Measurements from ENCODE around the gene RTTN.
A peak's percentile ranks its signal among the peaks of the same experiment; 100 is the strongest.
"Not testable (repeated sequence)": the region's sequence is repeated elsewhere in the genome, so short reads cannot be mapped to it uniquely, and the experiment has no call there.

The RTTN gene

GRCh38 chr18:70148039-70148938 is 57.2 kb downstream of the RTTN start:
- no peak for DNase-seq

GRCh38 chr18:70146174-70146573 is 59.3 kb downstream of the RTTN start:
- DNase-seq, result no peak

GRCh38 chr18:70142001-70142400 is 63.5 kb downstream of the RTTN start:
- no peak for DNase-seq

- DNase-seq, result no peak
Measured at GRCh38 chr18:70139138-70139537, 66.3 kb downstream of the RTTN start.

GRCh38 chr18:70135604-70136003 is 69.9 kb downstream of the RTTN start:
- no peak for DNase-seq

GRCh38 chr18:70132999-70133398 is 72.5 kb downstream of the RTTN start:
- DNase-seq, result no peak

- no peak for DNase-seq
Measured at GRCh38 chr18:70128271-70128670, 77.2 kb downstream of the RTTN start.

- DNase-seq, result no peak
Measured at GRCh38 chr18:70127359-70127758, 78.1 kb downstream of the RTTN start.

- no peak for DNase-seq
Measured at GRCh38 chr18:70126832-70127231, 78.7 kb downstream of the RTTN start.

GRCh38 chr18:70124139-70124538 is 81.3 kb downstream of the RTTN start:
- DNase-seq, result no peak

- DNase-seq, result no peak
Measured at GRCh38 chr18:70121842-70122241, 83.6 kb downstream of the RTTN start.

GRCh38 chr18:70116949-70117348 is 88.5 kb downstream of the RTTN start:
- DNase-seq, result no peak

GRCh38 chr18:70113511-70113910 is 92.0 kb downstream of the RTTN start:
- no peak for DNase-seq

- DNase-seq, result no peak
Measured at GRCh38 chr18:70110678-70111077, 94.8 kb downstream of the RTTN start.

- DNase-seq, result no peak
Measured at GRCh38 chr18:70107091-70107490, 98.4 kb downstream of the RTTN start.

GRCh38 chr18:70102854-70103253 is 102.6 kb downstream of the RTTN start:
- not testable (repeated sequence) for DNase-seq

GRCh38 chr18:70089858-70090257 is 115.6 kb downstream of the RTTN start:
- DNase-seq, result no peak

GRCh38 chr18:70086085-70086484 is 119.4 kb downstream of the RTTN start:
- DNase-seq, result no peak

GRCh38 chr18:70085641-70086040 is 119.8 kb downstream of the RTTN start:
- no peak for DNase-seq

- DNase-seq, result no peak
Measured at GRCh38 chr18:70082430-70082829, 123.1 kb downstream of the RTTN start.

GRCh38 chr18:70078106-70078505 is 127.4 kb downstream of the RTTN start:
- DNase-seq, result no peak

- DNase-seq, result no peak
Measured at GRCh38 chr18:70075906-70076305, 129.6 kb downstream of the RTTN start.

GRCh38 chr18:70074116-70074515 is 131.4 kb downstream of the RTTN start:
- DNase-seq, result no peak

- DNase-seq, result no peak
Measured at GRCh38 chr18:70073432-70073831, 132.1 kb downstream of the RTTN start.

GRCh38 chr18:70072678-70073077 is 132.8 kb downstream of the RTTN start:
- peak; percentile 51 for DNase-seq
